Smooth muscle cell (in vitro differentiated cells): ENCODE results near the gene NUAK1. TPM values are rescaled to one million over a fixed set of nuclear protein-coding genes. Genes with fewer than 3 reads are reported as not detected.

Source experiments
- DNase-seq: peaks from one replicate; lab custom pipeline; 2025; ENCODE audit not compliant: unreplicated experiment; lab: John Stamatoyannopoulos, UW
- H2AFZ ChIP-seq: fragments of 200-600 bp; sonication (generic); 2 replicates; pipeline ENCODE4 v1.6.0; 2016; ENCODE audit warnings: antibody characterized with exemption, low read depth, mild to moderate bottlenecking
- H3F3A ChIP-seq: fragments of 200-600 bp; sonication (generic); 2 replicates; pipeline ENCODE4 v1.6.0; 2017; ENCODE audit warnings: antibody characterized with exemption, low read depth
- H3K27ac ChIP-seq: fragments of 200-600 bp; sonication (generic); 2 replicates; pipeline ENCODE4 v1.5.1; 2016; ENCODE audit warnings: low read depth, mild to moderate bottlenecking
- H3K27me3 ChIP-seq: fragments of 200-600 bp; sonication (generic); 2 replicates; pipeline ENCODE4 v1.6.1; 2016; ENCODE audit warnings: low read depth, mild to moderate bottlenecking
- H3K36me3 ChIP-seq: fragments of 200-600 bp; sonication (generic); 2 replicates; pipeline ENCODE4 v1.5.1; 2016; ENCODE audit warnings: low read depth
- H3K4me1 ChIP-seq: fragments of 200-600 bp; sonication (generic); 2 replicates; pipeline ENCODE4 v1.5.1; 2016; ENCODE audit warnings: low read depth
- H3K4me2 ChIP-seq: fragments of 200-600 bp; sonication (generic); 2 replicates; pipeline ENCODE4 v1.6.0; 2016; ENCODE audit warnings: mild to moderate bottlenecking
- H3K4me3 ChIP-seq: fragments of 200-600 bp; sonication (generic); 2 replicates; pipeline ENCODE4 v1.5.1; 2016; ENCODE audit warnings: mild to moderate bottlenecking
- H3K79me2 ChIP-seq: fragments of 200-600 bp; sonication (generic); 2 replicates; pipeline ENCODE4 v1.6.0; 2016; ENCODE audit warnings: low read depth, mild to moderate bottlenecking
- H3K9ac ChIP-seq: fragments of 200-600 bp; sonication (generic); 2 replicates; pipeline ENCODE4 v1.6.0; 2016; ENCODE audit warnings: low read depth
- H3K9me3 ChIP-seq: fragments of 200-600 bp; sonication (generic); replicated peaks from 2 replicates; pipeline ENCODE4 v1.5.1; 2016; ENCODE audit warnings: low read depth
- H4K20me1 ChIP-seq: fragments of 200-600 bp; sonication (generic); 2 replicates; pipeline ENCODE4 v1.6.0; 2016; ENCODE audit warnings: low read depth
- WGBS: methylation state at CpG from one replicate; pipeline ENCODE4 v1.1.7; 2016; ENCODE audit warnings: low lambda C conversion rate; 5-methylcytosine and 5-hydroxymethylcytosine counted together
- polyA plus RNA-seq: library from polyadenylated mRNA; unstranded; fragments of >200 nt; fragmentation: Nextera tagmentation; extraction: Ambion mirVana; gene quantifications from 2 replicates; pipeline ENCODE4 v1.2.1, GENCODE V29; 2016
- total RNA-seq: library from RNA; depleted of rRNA; stranded (reverse); fragments of >200 nt; gene quantifications from 2 replicates; pipeline ENCODE4 v1.2.3, GENCODE V29; 2014
- TF ChIP-seq, protein P1 (sequence below): fragments of 200-600 bp; sonication (generic); IDR thresholded peaks from 2 replicates; pipeline ENCODE4 v1.5.1; 2017; ENCODE audit warnings: borderline replicate concordance, mild to moderate bottlenecking, antibody characterized with exemption; ENCODE audit not compliant: insufficient read depth, poor library complexity, severe bottlenecking

NUAK1 gene
- total and polyA plus RNA-seq, 2 experiments from 2014 or later, result 35.3 to 64.2 TPM

DNA sequence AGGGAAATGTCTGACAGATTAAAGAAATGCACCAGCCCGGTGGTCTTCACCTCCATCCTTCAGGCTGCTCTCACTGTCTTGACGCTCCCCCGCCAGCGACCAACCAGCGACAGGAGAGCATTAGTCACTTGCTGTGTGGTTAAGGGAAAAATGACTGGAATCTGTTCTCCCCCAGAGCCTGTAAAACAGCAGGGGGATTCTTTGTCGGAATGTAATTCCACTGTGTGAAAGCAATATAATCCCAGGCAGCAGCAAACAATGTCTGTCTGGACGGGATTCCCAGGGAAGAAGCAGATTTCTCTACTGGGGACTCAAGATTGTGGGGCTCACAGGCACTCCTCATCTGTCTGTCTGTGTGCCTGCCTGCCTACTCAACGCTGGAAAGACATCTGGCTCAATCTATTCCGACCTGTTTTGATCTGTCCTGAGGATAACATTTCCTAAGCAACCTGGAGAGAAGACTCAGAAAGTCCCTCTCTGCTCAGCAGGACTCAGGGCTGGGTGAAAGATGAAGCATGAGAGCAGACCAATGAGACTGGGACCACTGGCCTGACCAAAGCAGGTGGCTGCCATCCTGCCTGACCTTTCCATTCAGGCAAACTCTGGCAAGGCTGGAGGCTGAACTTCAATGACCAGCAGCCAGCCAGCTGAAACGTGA is 54.6 kb downstream of the NUAK1 start:
- peak overlapping the region; percentile 51 for H3K9ac ChIP-seq
- TF ChIP-seq, protein P1, sequence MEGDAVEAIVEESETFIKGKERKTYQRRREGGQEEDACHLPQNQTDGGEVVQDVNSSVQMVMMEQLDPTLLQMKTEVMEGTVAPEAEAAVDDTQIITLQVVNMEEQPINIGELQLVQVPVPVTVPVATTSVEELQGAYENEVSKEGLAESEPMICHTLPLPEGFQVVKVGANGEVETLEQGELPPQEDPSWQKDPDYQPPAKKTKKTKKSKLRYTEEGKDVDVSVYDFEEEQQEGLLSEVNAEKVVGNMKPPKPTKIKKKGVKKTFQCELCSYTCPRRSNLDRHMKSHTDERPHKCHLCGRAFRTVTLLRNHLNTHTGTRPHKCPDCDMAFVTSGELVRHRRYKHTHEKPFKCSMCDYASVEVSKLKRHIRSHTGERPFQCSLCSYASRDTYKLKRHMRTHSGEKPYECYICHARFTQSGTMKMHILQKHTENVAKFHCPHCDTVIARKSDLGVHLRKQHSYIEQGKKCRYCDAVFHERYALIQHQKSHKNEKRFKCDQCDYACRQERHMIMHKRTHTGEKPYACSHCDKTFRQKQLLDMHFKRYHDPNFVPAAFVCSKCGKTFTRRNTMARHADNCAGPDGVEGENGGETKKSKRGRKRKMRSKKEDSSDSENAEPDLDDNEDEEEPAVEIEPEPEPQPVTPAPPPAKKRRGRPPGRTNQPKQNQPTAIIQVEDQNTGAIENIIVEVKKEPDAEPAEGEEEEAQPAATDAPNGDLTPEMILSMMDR, result no peak
- H3K4me2 ChIP-seq, result peak overlapping the region; percentile 67
- H3K9me3 ChIP-seq, result no peaks in the 10 kb centered on the region
- DNase-seq, result no peak
- H3K4me3 ChIP-seq, result no peak overlapping the region
- H3K36me3 ChIP-seq, result no peaks in the 10 kb centered on the region
- peaks cover 49% of the 10 kb centered on the region for H3K4me1 ChIP-seq
- no peaks in the 10 kb centered on the region for H3K27me3 ChIP-seq
- H3K79me2 ChIP-seq, result peaks cover 60% of the 10 kb centered on the region
- WGBS, result 1% methylated on average over 10 of the region's 10 CpGs
- H2AFZ ChIP-seq, result no peak overlapping the region
- peak overlapping the region; percentile 88 for H3K27ac ChIP-seq
- peaks cover 51% of the 10 kb centered on the region for H3F3A ChIP-seq
- peaks cover 21% of the 10 kb centered on the region for H4K20me1 ChIP-seq

DNA sequence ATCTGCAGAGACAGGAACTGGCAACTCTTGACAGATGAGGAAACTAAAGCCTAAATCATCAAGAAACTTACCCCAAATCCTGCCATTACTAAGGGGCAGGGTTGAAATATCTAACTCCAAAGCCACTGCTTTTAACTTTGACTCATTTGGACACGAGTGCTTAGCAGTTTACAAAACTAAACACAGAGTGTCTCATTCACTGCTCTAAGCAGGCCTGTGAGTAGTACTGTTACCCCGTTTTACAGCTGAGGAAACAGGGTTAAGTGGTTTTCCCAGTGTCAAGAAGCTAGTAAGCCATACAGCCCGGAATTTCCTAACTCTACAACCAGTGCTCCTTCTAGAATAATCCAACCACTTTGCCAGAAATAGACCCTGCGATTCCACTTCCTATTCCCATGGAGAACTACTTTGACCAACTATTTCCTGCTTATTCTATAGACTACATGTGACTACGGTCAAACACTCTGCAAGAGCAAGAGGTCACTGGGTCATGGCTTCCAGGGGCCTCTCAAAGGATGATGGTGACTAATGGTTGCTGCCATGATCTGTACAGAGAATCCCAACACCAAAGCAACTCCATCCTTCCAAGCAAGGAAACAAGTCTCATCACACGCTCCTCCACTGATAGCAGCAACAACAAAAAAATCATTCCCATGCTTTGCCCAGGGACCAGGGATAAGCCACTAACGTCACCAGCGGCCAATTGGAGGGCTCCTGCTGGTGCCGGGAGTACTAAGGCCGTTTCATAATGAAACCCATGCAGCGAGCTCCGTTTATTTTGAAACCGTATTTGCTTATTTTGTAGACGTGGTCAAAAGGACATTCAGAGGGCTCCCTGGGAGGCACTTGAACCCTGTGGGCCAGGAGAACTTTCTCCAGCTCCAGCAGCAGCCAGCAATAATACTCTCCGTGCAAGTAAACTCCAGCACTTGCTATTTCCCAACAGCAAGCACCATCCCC is 56.3 kb downstream of the NUAK1 start:
- peaks cover 49% of the 10 kb centered on the region for H3K4me1 ChIP-seq
- H3K36me3 ChIP-seq, result no peaks in the 10 kb centered on the region
- no peaks in the 10 kb centered on the region for H3K27me3 ChIP-seq
- no peak for DNase-seq
- H3K27ac ChIP-seq, result peak overlapping the region; percentile 88
- peaks cover 53% of the 10 kb centered on the region for H3K79me2 ChIP-seq
- no peak overlapping the region for H2AFZ ChIP-seq
- peak overlapping the region; percentile 67 for H3K4me2 ChIP-seq
- TF ChIP-seq, protein P1, result no peak
- H3F3A ChIP-seq, result peaks cover 45% of the 10 kb centered on the region
- H3K9me3 ChIP-seq, result no peaks in the 10 kb centered on the region
- peak overlapping the region; percentile 20 for H3K9ac ChIP-seq
- peaks cover 8% of the 10 kb centered on the region for H4K20me1 ChIP-seq
- WGBS, result 75% methylated on average over 15 of the region's 15 CpGs
- H3K4me3 ChIP-seq, result no peak overlapping the region

DNA sequence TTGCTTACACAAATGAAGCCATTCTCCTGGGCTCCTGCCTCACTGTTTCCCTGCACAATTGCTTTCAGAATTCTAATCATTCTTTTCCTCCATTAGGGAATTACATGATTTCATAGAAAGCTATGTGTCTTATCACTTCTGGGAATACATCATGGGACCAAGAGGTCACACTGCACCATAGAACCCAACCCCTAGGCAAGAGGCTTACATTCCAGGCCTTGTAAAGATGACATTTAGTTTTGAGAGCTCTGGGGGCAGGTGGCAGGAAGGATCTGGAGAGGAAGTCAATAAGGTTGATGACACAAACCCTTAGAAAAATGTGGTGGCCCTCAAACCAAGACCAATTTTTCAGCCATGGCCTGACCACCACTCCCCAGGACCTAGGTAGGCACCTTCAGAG is 57.1 kb downstream of the NUAK1 start:
- peak overlapping the region; percentile 88 for H3K27ac ChIP-seq
- H3K79me2 ChIP-seq, result peaks cover 53% of the 10 kb centered on the region
- peaks cover 49% of the 10 kb centered on the region for H3K4me1 ChIP-seq

More for the DNA sequence above, 57.1 kb downstream of the NUAK1 start:
- H3K9ac ChIP-seq, result peak overlapping the region; percentile 20
- H2AFZ ChIP-seq, result no peak overlapping the region
- DNase-seq, result no peak
- TF ChIP-seq, protein P1, result no peak
- peaks cover 5% of the 10 kb centered on the region for H4K20me1 ChIP-seq
- H3K27me3 ChIP-seq, result no peaks in the 10 kb centered on the region
- H3K9me3 ChIP-seq, result no peaks in the 10 kb centered on the region
- H3K4me3 ChIP-seq, result no peak overlapping the region
- H3F3A ChIP-seq, result peaks cover 53% of the 10 kb centered on the region
- no peaks in the 10 kb centered on the region for H3K36me3 ChIP-seq
- H3K4me2 ChIP-seq, result peak overlapping the region; percentile 67
